Fibroblast of skin of left biceps (primary cell): ENCODE results near the gene SUCO.
"Not testable (repeated sequence)": the region's sequence is repeated elsewhere in the genome, so short reads cannot be mapped to it uniquely, and the experiment has no call there.

Experiments used
- DNase-seq, 2 experiments: peaks; one replicate each; pipeline ENCODE4 v3.0.0-alpha.2; 2013; ENCODE audit warnings: low read depth in 2 of 2

SUCO gene

DNA sequence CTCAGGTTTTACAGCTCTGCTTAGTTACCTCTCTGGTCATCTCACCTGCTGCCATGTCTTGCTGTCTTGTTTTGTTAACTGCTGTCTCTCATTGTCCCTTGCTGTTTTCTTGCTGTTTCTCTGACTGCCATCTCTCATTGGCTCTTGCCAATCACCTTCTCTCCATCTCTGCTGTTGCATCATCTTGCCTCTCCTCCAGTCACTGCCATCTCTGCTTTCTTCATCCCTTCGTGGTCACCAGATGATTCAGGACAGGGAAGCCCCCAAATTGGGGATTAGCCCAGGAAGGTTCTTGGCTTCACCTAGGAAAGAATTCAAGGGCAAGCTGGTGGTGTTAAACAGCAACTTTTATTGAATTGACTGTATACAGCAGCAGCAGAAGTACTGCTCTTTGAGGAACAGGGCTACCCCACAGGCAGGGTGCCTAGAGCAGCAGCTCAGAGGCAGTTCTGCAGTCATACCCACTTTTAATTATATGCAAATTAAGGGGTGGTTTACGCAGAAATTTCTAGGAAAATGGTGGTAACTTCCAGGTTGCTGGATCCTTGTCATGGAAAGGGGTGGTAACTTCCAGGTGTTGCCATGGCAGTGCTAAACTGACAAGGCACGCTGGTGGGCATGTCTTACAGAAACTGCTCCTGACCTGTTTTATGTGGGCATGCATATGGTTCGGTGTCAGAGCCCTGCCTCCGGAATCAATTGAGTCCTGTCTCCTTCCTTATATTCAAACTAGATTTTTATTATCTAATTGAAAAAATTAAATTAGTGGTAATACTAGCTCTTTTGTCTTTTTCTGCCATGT is 33.4 kb downstream of the SUCO start:
- DNase-seq = no peak

GRCh38 chr1:172567720-172568119 is 34.8 kb downstream of the SUCO start:
- DNase-seq = no peak

DNA sequence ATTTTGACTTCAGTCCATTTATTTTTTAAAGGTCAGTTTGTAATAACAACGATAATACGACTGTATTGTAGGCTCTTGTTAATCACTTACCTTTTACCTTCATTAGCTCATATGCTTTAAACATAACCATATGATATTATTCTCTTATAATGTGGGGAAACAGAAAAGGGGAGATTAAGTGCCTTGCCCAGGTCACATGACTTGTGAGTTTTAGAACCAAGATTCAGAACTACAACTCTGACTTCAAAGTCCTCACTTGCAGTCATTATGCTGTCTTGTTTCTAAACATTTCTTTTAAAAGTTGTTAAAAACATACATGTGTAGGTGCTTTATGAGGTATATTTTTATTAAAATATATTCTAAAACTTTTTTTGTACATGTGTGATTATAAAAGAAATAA is 41.1 kb downstream of the SUCO start:
- DNase-seq = no peak

DNA sequence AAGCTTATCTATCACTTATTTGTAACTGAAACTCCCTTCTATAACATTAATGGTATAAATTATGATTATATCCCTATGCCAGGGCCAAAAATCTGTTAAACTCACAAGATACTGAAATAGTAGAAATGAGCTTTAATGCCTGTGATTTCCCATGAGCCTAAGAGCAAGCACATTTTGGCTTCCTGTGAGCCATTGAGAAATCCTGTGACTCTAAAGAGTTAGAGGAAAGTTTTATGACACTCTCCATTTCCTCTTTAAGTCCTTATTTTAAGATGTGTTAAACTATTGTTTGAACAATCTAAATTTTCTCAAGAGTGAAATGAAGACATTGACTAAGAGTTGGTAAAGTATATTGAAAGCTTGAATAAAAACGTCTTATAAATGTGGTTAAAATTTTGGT is 45.6 kb downstream of the SUCO start:
- DNase-seq = no peak

DNA sequence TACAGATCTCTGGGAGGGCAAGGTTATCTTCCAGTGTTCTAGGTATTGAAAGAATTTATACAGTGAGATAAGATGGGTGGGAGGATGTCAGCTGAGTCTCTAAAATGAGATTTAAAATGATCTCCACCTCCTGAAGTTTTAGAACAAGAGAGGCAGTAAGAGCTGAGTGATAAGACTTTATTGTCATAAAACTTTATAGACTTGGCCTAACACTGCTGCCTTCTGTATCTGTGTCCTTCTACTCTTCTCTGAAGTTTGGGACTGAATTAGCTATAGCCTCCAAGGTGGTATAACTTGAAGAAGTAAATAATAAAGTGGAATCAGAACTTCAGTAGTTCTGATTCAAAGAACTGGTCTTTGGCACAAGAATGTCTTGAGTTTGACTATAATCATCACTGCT is 48.3 kb downstream of the SUCO start:
- DNase-seq = no peak

DNA sequence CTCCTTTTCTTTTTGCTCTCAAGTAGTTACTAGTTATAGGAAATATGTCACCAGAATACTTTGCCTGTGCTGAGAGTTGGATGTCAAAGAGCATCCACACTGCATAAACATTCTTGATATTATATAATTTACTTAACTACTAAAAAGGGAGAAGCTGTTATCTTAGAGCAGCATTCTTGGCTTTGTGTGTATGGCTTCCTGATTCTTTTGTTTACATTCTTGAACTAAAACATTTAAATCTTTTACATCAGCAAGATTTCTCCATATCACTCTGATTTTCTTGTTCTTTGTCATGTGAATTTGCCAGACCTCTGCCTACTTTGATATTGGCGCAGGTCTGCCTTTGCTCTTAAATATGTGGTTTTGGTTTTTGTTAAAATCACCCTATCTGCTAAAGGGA is 48.8 kb downstream of the SUCO start:
- no peak for DNase-seq

DNA sequence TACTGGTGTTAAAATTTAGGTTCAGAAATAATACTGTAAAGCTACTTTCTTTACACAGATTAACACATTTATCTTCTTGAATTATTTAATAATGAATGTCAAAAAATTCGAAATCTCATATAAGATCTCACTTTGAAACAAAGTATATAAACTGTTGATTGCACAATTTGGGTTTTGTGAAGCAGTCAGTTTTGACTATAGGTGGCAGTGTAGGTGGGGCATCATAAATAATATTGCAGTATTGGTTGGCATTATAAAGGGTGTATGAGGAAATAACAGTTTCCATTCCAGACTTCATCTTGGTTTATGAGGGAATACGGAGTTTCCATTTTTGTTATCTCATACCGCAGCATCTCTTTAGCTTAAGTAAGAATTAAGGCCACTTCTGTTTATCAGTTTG is 49.9 kb downstream of the SUCO start:
- no peak for DNase-seq

- no peak for DNase-seq
These were observed 52.4 kb downstream of the SUCO start for GRCh38 chr1:172585348-172585747.

DNA sequence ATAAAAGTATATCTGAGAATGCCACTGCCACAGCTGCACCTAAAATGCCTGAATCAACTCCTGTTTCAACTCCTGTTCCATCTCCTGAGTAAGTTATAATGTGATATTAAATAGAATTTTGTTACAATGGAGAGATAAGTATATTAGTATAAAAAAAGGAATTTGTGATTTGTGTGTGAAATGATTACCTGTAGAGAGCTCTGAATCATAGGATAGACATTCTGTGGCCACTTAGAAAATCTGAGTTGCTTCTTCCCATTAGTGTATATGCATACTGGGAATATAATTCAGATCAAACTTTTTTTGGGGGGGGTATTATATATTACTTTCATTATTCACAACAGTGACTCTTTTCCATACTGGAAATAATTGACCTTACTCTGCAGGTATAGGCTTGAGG is 52.9 kb downstream of the SUCO start:
- no peak for DNase-seq

DNA sequence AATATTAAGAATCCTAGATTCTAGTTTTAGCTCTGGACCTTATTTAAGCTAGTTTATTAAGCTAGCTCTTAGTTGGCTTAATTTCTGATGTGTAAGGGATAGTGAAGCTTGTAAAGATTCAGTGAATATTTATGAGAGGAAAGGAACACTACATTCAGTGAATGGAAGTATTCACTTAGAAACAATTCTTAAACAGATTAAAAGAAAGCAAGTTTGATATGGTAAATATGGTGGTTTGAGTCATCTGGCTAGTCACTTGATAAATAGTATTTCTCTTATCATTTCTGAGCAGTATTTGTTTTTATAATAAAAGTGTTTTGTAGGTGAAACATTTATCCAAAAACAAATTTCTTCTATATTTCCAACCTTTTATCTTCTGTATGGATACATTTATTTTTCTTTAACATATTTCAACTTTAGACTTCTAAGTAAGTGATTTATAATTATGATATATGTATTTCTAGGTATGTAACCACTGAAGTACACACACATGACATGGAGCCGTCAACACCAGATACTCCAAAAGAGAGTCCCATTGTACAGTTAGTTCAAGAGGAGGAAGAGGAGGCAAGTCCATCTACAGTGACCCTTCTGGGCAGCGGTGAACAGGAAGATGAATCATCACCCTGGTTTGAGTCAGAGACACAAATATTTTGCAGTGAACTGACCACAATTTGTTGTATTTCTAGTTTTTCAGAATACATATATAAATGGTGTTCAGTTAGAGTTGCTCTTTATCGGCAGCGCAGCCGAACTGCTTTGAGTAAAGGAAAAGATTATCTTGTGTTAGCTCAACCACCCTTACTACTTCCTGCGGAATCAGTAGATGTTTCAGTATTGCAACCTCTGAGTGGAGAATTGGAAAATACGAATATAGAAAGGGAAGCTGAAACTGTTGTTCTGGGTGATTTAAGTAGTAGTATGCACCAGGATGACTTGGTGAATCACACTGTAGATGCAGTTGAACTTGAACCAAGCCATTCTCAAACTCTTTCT is 55.6 kb downstream of the SUCO start:
- peak in 1 of 2 experiments; percentile 9 for DNase-seq

- no peak for DNase-seq
These were observed 56.6 kb downstream of the SUCO start for GRCh38 chr1:172589553-172589952.

DNA sequence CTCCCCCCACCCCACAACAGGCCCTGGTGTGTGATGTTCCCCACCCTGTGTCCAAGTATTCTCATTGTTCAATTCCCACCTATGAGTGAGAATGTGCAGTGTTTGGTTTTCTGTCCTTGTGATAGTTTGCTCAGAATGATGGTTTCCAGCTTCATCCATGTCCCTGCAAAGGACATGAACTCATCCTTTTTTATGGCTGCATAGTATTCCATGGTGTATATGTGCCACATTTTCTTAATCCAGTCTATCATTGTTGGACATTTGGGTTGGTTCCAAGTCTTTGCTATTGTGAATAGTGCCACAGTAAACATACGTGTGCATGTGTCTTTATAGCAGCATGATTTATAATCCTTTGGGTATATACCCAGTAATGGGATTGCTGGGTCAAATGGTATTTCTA is 58.5 kb downstream of the SUCO start:
- DNase-seq = not testable (repeated sequence)

DNA sequence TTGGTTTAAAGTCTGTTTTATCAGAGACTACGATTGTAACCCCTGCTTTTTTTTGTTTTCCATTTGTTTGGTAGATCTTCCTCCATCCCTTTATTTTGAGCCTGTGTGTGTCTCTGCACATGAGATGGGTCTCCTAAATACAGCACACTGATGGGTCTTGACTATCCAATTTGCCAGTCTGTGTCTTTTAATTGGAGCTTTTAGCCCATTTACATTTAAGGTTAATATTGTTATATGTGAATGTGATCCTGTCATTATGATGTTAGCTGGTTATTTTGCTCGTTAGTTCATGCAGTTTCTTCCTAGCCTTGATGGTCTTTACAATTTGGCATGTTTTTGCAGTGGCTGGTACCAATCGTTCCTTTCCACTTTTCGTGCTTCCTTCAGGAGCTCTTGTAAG is 62.1 kb downstream of the SUCO start:
- DNase-seq = not testable (repeated sequence)

GRCh38 chr1:172596782-172597181 is 63.8 kb downstream of the SUCO start:
- not testable (repeated sequence) for DNase-seq

DNA sequence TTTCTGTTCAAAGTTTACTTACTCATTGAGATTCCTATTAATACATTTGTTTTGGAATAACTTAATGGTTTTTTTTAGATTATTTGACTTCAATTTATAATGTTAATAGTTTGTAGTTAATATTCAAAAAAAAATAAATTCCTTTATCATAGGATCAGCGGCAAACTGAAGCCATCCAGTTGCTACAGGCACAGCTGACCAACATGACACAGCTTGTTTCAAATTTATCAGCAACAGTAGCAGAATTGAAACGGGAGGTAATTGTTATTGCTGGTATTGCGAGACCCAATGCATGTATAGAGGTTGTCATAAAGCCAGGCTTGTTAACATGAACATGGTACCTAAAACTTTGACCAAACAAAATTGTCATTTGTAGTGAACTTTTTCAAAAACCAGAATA is 67.0 kb downstream of the SUCO start:
- DNase-seq = no peak

DNA sequence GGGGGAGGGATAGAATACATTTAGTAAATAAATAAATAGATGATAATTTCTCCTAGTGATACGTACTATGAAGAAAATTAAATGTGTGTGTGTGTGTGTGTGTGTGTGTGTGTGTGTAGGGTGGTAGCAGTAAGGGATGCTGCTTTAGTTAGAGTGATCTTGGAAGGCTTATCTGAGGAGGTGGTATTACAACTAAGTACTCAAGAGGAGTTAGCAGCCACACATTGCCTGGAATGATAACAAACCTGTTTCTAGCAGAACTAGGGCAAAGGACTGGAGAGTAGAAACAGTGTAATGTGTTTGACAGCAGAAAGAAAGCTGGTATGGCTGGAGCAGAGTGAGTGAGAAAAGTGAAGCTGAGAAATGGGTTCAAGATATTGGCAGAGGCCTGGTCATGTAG is 67.7 kb downstream of the SUCO start:
- DNase-seq = no peak

- no peak for DNase-seq
These were observed 68.2 kb downstream of the SUCO start for GRCh38 chr1:172601046-172601630.

GRCh38 chr1:172602706-172603105 is 69.8 kb downstream of the SUCO start:
- DNase-seq = no peak

- DNase-seq = no peak
These were observed 70.9 kb downstream of the SUCO start for GRCh38 chr1:172603816-172604215.

DNA sequence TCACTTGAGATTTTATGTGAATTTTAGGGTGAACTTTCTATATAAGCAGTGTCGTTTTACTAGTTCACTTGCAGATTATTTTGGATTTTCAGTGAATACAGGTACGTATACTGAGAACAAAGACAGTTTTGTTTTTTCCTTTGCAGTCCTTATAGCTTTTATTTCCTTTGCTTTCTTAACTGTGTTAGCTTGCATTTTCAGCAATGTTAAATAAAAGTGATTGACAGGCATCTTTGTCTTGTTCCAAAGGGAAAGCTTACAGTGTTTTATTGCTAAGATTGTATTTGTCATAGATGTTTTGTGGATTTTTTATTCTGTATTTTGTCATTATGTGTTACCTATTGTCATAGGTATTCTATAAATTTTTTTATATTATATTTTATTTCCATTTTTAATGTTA is 72.7 kb downstream of the SUCO start:
- no peak for DNase-seq

GRCh38 chr1:172607145-172607544 is 74.2 kb downstream of the SUCO start:
- DNase-seq = no peak

- no peak for DNase-seq
These were observed 75.2 kb downstream of the SUCO start for GRCh38 chr1:172608098-172608601.
